K562 treated with DMSO at 1 percent for 4 hours (cell line): Measurements from ENCODE around the gene PDZD11. TPM values are rescaled to one million over a fixed set of nuclear protein-coding genes. Genes with fewer than 3 reads are reported as not detected.

Source experiments
- total RNA-seq: library from RNA; unstranded; fragments of 300-600 nt; gene quantifications from 2 replicates; pipeline ENCODE4 v1.2.3, GENCODE V29; 2022; ENCODE audit not compliant: insufficient read depth

The PDZD11 gene, protein sequence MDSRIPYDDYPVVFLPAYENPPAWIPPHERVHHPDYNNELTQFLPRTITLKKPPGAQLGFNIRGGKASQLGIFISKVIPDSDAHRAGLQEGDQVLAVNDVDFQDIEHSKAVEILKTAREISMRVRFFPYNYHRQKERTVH
- 21.6 and 25.1 TPM in 2 replicates for total RNA-seq

DNA sequence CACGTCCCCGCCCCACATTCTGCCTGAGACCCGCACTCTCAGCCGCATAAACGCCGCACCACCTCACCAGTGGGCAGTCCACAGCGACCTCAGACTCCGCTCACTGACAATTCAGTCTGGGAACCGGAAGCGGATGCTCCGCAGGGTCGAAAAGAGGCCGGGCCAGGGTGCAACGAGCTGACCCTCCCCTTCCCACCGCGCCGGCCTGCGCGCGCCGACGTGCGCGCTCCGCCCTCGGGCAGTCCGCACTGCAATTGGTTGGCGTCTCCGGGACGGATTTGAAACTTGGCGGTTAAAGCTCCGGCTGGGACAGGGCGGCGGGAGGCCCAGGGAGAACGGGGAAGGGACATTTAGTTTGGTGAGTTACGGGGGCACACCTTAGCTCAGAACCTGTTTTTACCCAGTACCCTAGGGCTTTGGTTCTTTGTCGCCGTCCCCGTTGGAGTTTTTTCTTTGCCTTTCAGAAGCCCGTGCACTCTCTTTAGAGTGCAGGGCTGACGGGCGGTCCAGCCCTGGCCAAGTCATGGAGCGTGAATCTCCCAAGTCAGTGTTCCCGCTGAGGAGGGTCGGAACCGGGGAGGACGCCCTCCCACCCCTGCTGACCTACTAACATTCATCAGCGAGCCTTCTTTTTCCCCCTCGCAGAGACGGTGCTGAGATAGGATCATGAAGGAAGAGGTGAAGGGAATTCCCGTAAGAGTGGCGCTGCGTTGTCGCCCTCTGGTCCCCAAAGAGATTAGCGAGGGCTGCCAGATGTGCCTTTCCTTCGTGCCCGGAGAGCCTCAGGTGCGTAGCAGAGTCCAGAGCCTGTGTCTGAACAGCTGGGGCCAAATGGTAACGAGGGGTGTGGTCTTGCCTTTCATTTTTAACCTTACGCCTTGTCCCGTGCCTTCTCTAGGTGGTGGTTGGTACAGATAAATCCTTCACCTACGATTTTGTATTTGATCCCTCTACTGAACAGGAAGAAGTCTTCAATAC lies at the start of gene PDZD11, which contains the start of gene KIF4A:
Gene PDZD11, minus strand, starts transcription at position 135 of the 978 bp plus-strand sequence. CDS start 586 bp downstream, outside the sequence.
Gene KIF4A, plus strand, starts transcription at position 312 of the 978 bp plus-strand sequence. Its CDS starts 355 bp downstream, at position 667.

GRCh38 chrX:70281951-70282350 lies 7.8 kb downstream of the PDZD11 start, which contains the start of gene RAB41:
TSS of gene RAB41 (plus strand) at chrX:70282172. CDS start at chrX:70282218, 46 bp downstream.

DNA sequence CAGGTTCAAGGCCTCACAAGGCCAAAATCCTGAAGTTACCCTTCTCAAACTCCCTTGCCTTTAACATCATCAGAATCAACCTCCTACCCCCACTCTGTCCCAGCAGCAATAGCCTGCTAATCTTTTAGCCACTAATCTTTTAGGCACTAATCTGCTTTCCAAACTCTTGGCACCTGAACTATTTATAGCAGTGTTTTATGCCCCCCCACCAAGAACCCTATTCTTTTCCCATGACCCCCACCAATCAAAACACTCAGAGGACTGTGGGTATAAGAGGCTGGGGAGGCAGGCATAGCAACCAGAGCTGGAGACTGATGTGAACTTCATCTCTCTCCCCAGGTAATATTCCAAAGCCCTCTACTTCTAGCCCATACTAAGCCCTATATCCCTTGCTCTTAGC lies 21.7 kb downstream of the PDZD11 start, which contains the start of gene ARR3:
Gene ARR3, plus strand, starts transcription at position 301 of the 400 bp plus-strand sequence. CDS start 1,052 bp downstream, outside the sequence.

GRCh38 chrX:70260104-70260503 lies 29.6 kb downstream of the PDZD11 start, which contains the start of gene P2RY4:
TSS of gene P2RY4 (minus strand) at chrX:70260204. CDS start at chrX:70259624, 580 bp downstream.

Other genes starting within 250 kb of the PDZD11 start
- not detected in 2 replicates for gene AWAT2, start 240.0 kb downstream of the PDZD11 start, total RNA-seq
- gene OTUD6A, start 227.5 kb downstream of the PDZD11 start, total RNA-seq: 0.64 and 1.4 TPM in 2 replicates
- gene IGBP1, start 156.5 kb downstream of the PDZD11 start, total RNA-seq: 83.2 and 85.7 TPM in 2 replicates
- gene DGAT2L6, start 112.4 kb downstream of the PDZD11 start, total RNA-seq: not detected in 2 replicates
- gene AWAT1, start 55.3 kb downstream of the PDZD11 start, total RNA-seq: not detected in 2 replicates
- not detected in 2 replicates for gene P2RY4, start 29.7 kb downstream of the PDZD11 start, total RNA-seq
- gene ARR3, start 21.6 kb downstream of the PDZD11 start, total RNA-seq: not detected in 2 replicates
- not detected in 2 replicates for gene RAB41, start 7.8 kb downstream of the PDZD11 start, total RNA-seq
- 27.4 and 28.5 TPM in 2 replicates for gene KIF4A, start 177 bp upstream of the PDZD11 start, total RNA-seq
- gene GDPD2, start 133.4 kb upstream of the PDZD11 start, total RNA-seq: 0.38 TPM in 1 of 2 replicates, not detected in the other
- gene DLG3, start 154.9 kb upstream of the PDZD11 start, total RNA-seq: 2.8 and 7.3 TPM in 2 replicates